IPS-15b (cell line): ENCODE data around the gene CYREN.
"Not testable (repeated sequence)": the region's sequence is repeated elsewhere in the genome, so short reads cannot be mapped to it uniquely, and the experiment has no call there.

Experiments used
- H3K27me3 ChIP-seq: one replicate; pipeline ENCODE4 v1.6.1; 2013; ENCODE audit warnings: low read length; ENCODE audit not compliant: control insufficient read depth, insufficient read depth
- H3K36me3 ChIP-seq: one replicate; pipeline ENCODE4 v1.6.1; 2013; ENCODE audit warnings: low read length; ENCODE audit not compliant: control insufficient read depth, insufficient read depth
- H3K4me1 ChIP-seq: one replicate; pipeline ENCODE4 v1.6.1; 2013; ENCODE audit warnings: mild to moderate bottlenecking, low read length; ENCODE audit not compliant: control insufficient read depth, insufficient read depth
- H3K4me3 ChIP-seq: one replicate; pipeline ENCODE4 v1.5.1; 2013; ENCODE audit warnings: low read depth, low read length
- H3K9ac ChIP-seq: one replicate; pipeline ENCODE4 v1.6.1; 2013; ENCODE audit warnings: low read depth, mild to moderate bottlenecking, low read length
- H3K9me3 ChIP-seq: one replicate; pipeline ENCODE4 v1.6.1; 2013; ENCODE audit warnings: mild to moderate bottlenecking, low read length; ENCODE audit not compliant: control insufficient read depth, insufficient read depth

CYREN gene

DNA sequence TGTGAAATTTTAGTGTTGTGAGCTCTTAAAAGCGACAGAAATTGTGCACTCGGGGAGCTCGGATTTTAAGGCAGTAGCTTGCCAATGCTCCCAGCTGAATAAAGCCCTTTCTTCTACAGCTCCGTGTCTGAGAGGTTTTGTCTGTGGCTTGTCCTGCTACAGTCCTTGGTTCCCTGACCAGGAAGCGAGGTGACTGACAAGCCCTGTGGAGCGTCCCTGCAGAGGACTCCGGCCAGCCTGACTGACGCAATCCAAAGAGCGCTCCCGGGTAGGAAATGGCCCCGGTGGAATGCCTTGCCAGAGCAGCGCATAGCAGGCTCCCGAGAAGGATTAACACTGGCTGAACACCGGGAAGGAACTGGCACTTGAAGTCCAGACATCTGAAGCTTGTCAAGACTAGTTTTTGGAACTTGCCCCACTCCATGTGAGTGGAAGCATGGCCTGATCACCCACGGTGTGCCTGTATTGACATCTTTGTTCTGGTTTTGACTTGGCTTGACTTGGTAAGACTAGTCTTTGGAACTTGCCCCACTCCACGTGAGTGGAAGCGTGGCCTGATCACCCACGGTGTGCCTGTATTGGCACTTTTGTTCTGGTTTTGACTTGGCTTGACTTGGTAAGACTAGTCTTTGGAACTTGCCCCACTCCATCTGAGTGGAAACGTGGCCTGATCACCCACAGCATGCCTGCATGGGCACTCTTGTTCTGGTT lies 1.2 kb upstream of the CYREN start:
- H3K4me1 ChIP-seq, H3K27me3 ChIP-seq, H3K4me3 ChIP-seq, H3K9ac ChIP-seq, H3K9me3 ChIP-seq: not testable (repeated sequence)
- H3K36me3 ChIP-seq, result peaks cover 16% of the 10 kb centered on the region

- not testable (repeated sequence) for H3K27me3 ChIP-seq, H3K4me1 ChIP-seq, H3K9me3 ChIP-seq
- Histone ChIP-seq H3K36me3 (peaks cover 23% of the 10 kb centered on the region), H3K4me3 (peak overlapping the region; percentile 91), H3K9ac (peak overlapping the region; percentile 24)
Observed at GRCh38 chr7:135170998-135171481, 533 bp upstream of the CYREN start.

- no peaks in the 10 kb centered on the region for H3K27me3 ChIP-seq
- H3K4me1 ChIP-seq, result peaks cover 6% of the 10 kb centered on the region
- no peaks in the 10 kb centered on the region for H3K9me3 ChIP-seq
- peaks cover 28% of the 10 kb centered on the region for H3K36me3 ChIP-seq
- peak overlapping the region; percentile 94 for H3K9ac ChIP-seq
- H3K4me3 ChIP-seq, result peak overlapping the region; percentile 91
Observed at GRCh38 chr7:135169964-135170273, 588 bp downstream of the CYREN start.

GRCh38 chr7:135169141-135169963 lies 1.2 kb downstream of the CYREN start:
- Histone ChIP-seq H3K9ac (peak overlapping the region; percentile 94), H3K9me3 (no peaks in the 10 kb centered on the region), H3K27me3 (no peaks in the 10 kb centered on the region), H3K36me3 (peaks cover 31% of the 10 kb centered on the region), H3K4me3 (peak overlapping the region; percentile 91), H3K4me1 (peaks cover 6% of the 10 kb centered on the region)

DNA sequence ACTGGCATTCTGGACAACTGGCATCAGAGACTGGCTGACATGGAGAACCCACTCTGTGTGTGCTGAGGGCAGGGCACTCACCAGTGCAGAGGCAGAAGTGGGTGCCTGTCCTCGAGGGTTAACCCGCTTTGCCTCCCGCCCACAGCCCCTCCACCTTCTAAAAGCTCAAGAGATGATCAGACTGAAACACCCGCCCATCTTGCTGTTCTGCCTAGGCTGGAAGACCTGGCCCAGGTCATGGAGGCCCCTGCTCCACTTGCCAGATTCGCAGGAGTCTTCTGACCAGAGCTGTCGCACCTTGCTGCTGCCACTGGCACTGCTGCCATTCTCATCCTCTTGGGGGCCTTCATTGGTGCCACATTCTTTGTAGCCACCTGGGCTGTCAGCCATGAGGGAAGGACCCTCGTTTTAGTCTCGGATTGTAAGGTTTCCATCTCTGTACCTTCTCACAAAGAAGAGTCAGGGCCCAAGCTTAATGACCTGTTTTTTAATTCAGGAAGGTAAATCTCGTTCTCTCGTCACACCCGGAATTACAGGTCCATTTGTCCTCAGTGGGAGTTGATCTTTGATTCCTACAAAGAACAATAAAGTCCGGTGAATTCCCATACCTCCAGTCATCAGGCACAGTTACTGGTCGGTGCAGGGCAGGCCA lies 1.9 kb downstream of the CYREN start:
- H3K4me3 ChIP-seq, result no peak overlapping the region
- H3K9ac ChIP-seq, result no peak overlapping the region
- peaks cover 34% of the 10 kb centered on the region for H3K36me3 ChIP-seq
- peaks cover 6% of the 10 kb centered on the region for H3K4me1 ChIP-seq
- no peaks in the 10 kb centered on the region for H3K27me3 ChIP-seq
- no peaks in the 10 kb centered on the region for H3K9me3 ChIP-seq

- peaks cover 34% of the 10 kb centered on the region for H3K36me3 ChIP-seq
- H3K4me1 ChIP-seq, result peaks cover 6% of the 10 kb centered on the region
- no peak overlapping the region for H3K9ac ChIP-seq
- H3K27me3 ChIP-seq, result no peaks in the 10 kb centered on the region
- H3K9me3 ChIP-seq, result no peaks in the 10 kb centered on the region
- no peak overlapping the region for H3K4me3 ChIP-seq
Observed at GRCh38 chr7:135168001-135168400, 2.5 kb downstream of the CYREN start.

- H3K9me3 ChIP-seq, result no peaks in the 10 kb centered on the region
- H3K9ac ChIP-seq, result no peak overlapping the region
- no peak overlapping the region for H3K4me3 ChIP-seq
- H3K4me1 ChIP-seq, result peaks cover 6% of the 10 kb centered on the region
- no peaks in the 10 kb centered on the region for H3K27me3 ChIP-seq
- peaks cover 34% of the 10 kb centered on the region for H3K36me3 ChIP-seq
Observed at GRCh38 chr7:135167365-135167917, 3.1 kb downstream of the CYREN start.

- Histone ChIP-seq H3K27me3 (no peaks in the 10 kb centered on the region), H3K4me3 (no peak overlapping the region), H3K9me3 (no peaks in the 10 kb centered on the region), H3K36me3 (peaks cover 42% of the 10 kb centered on the region), H3K4me1 (peaks cover 2% of the 10 kb centered on the region), H3K9ac (no peak overlapping the region)
Observed at GRCh38 chr7:135166338-135166990, 4.0 kb downstream of the CYREN start.

DNA sequence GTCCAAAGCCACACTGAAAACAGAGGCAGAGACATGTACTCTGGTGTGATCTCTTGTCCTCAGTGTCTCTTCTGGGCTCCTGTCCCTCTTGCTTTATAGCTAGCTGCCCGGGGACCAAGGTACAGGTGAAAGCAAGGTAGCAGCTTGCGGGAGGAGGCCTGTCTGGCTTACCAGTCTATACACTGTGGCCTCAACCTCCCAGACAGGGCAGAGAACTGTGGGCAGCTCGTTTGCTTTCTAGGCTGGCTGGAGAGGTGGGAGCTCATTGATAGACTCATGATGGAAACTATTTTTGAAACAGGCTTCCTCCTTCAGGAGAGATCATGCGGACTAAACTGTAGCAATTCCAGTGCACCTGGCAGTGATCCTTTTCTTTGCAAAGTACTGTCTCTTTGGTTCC lies 4.6 kb downstream of the CYREN start:
- H3K36me3 ChIP-seq, result peaks cover 42% of the 10 kb centered on the region
- H3K4me3 ChIP-seq, result no peak overlapping the region
- no peaks in the 10 kb centered on the region for H3K27me3 ChIP-seq
- no peaks in the 10 kb centered on the region for H3K4me1 ChIP-seq
- H3K9ac ChIP-seq, result no peak overlapping the region
- no peaks in the 10 kb centered on the region for H3K9me3 ChIP-seq

GRCh38 chr7:135164357-135165061 lies 6.0 kb downstream of the CYREN start:
- Histone ChIP-seq H3K36me3 (peaks cover 42% of the 10 kb centered on the region), H3K4me1 (peaks cover 5% of the 10 kb centered on the region), H3K9ac (no peak overlapping the region)

More at GRCh38 chr7:135164357-135165061, 6.0 kb downstream of the CYREN start:
- Histone ChIP-seq H3K4me3 (no peak overlapping the region), H3K27me3 (no peaks in the 10 kb centered on the region), H3K9me3 (no peaks in the 10 kb centered on the region)
